MCF 10A (cell line): ENCODE data around the gene FHL1. TPM values are rescaled to one million over a fixed set of nuclear protein-coding genes. Genes with fewer than 3 reads are reported as not detected.
"Not testable (repeated sequence)": the region's sequence is repeated elsewhere in the genome, so short reads cannot be mapped to it uniquely, and the experiment has no call there.

Experiments used
- BruUV-seq: library from RNA; stranded (reverse); fragments of 400-500 nt; replicated peaks from 2 replicates; lab custom pipeline; 2021; lab: Mats Ljungman, UMichigan
- CTCF ChIA-PET: fragments of 300-600 bp; sonication (Branson Sonifier 250); formaldehyde crosslinking; extraction: SDS; loops from one replicate; lab custom pipeline; 2021; ENCODE audit warnings: antibody characterized with exemption, inconsistent platforms; lab: Yijun Ruan, JAX
- POLR2A ChIA-PET: fragments of 300-600, 350-650 bp; sonication (Branson Sonifier 250); formaldehyde crosslinking; extraction: SDS; loops from one replicate; lab custom pipeline; 2020; ENCODE audit warnings: antibody characterized with exemption, inconsistent platforms; lab: Yijun Ruan, JAX
- DNase-seq: peaks from one replicate; pipeline ENCODE4 v3.0.0-alpha.2; 2018; ENCODE audit not compliant: unreplicated experiment
- H3K27ac Mint-ChIP-seq: one replicate; pipeline ENCODE4 v1.8.0; 2022; ENCODE audit warnings: mild to moderate bottlenecking, low read depth, mixed read lengths; ENCODE audit not compliant: unreplicated experiment
- H3K27me3 Mint-ChIP-seq: one replicate; pipeline ENCODE4 v1.8.0; 2022; ENCODE audit warnings: mixed read lengths; ENCODE audit not compliant: insufficient read depth, unreplicated experiment
- H3K36me3 Mint-ChIP-seq: one replicate; pipeline ENCODE4 v1.8.0; 2022; ENCODE audit warnings: mild to moderate bottlenecking, moderate library complexity, mixed read lengths; ENCODE audit not compliant: insufficient read depth, unreplicated experiment
- H3K4me1 Mint-ChIP-seq: one replicate; pipeline ENCODE4 v1.8.0; 2022; ENCODE audit warnings: mixed read lengths; ENCODE audit not compliant: insufficient read depth, unreplicated experiment
- H3K4me3 Mint-ChIP-seq: one replicate; pipeline ENCODE4 v1.8.0; 2022; ENCODE audit warnings: mild to moderate bottlenecking, moderate library complexity, mixed read lengths; ENCODE audit not compliant: unreplicated experiment
- H3K9me3 Mint-ChIP-seq: one replicate; pipeline ENCODE4 v1.8.0; 2022; ENCODE audit warnings: mixed read lengths; ENCODE audit not compliant: unreplicated experiment
- intact Hi-C: fragments of 100-400 bp; cut with micrococcal nuclease; formaldehyde crosslinking; loops from 2 replicates; pipeline ENCODE4 v1.14.1; 2022
- total RNA-seq: library from RNA; stranded (reverse); gene quantifications from 2 replicates; pipeline ENCODE4 v1.2.3, GENCODE V29; 2022
- TF ChIP-seq, protein P1 (sequence below): fragments of 200-600 bp; IDR thresholded peaks from one replicate; pipeline ENCODE4 v1.8.0; 2022; ENCODE audit warnings: antibody characterized with exemption, mild to moderate bottlenecking; ENCODE audit not compliant: unreplicated experiment

The FHL1 gene
- total RNA-seq, 1 experiment from 2014 or later, result 16.6 TPM

DNA sequence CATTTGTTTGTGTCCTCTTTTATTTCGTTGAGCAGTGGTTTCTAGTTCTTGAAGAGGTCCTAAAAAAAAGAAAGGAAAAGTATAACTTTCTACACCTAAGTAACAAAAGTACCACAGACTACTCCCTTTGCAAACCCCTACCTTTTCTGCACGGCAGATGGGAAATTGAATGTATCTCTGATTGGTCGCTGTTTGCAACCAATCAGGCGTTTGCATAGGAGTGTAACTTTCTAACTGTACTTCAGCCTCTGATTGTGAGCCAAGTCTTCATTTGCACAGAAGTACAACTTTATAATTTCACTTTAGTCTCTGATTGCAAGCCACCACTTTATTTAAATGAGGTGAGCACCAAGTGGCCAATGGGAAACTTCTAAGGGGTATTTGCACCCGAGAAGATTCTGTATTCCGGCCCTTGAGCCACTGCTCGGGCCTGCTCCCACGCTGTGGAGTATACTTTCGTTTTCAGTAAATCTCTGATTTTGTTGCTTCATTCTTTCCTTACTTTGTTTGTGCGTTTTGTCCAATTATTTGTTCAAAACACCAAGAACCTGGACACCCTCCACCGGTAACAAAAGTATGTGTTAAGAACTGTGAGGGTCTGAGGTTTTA lies 40.3 kb upstream of the FHL1 start:
- BruUV-seq, result no TSS peak
- H3K4me3 Mint-ChIP-seq, result no peak overlapping the region
- intact Hi-C loops, result no loop called here
- no peaks in the 10 kb centered on the region for H3K9me3 Mint-ChIP-seq
- POLR2A ChIA-PET, result interaction anchor here (1.2 kb wide), 1 partner anchor 13 kb away, joined by 3 read pairs; no protein-coding TSS in a partner anchor
- TF ChIP-seq, protein P1, sequence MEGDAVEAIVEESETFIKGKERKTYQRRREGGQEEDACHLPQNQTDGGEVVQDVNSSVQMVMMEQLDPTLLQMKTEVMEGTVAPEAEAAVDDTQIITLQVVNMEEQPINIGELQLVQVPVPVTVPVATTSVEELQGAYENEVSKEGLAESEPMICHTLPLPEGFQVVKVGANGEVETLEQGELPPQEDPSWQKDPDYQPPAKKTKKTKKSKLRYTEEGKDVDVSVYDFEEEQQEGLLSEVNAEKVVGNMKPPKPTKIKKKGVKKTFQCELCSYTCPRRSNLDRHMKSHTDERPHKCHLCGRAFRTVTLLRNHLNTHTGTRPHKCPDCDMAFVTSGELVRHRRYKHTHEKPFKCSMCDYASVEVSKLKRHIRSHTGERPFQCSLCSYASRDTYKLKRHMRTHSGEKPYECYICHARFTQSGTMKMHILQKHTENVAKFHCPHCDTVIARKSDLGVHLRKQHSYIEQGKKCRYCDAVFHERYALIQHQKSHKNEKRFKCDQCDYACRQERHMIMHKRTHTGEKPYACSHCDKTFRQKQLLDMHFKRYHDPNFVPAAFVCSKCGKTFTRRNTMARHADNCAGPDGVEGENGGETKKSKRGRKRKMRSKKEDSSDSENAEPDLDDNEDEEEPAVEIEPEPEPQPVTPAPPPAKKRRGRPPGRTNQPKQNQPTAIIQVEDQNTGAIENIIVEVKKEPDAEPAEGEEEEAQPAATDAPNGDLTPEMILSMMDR, result no peak
- H3K4me1 Mint-ChIP-seq, result no peaks in the 10 kb centered on the region
- CTCF ChIA-PET, result interaction anchor here (0.6 kb wide), 1 partner anchor 1326 kb away, joined by 3 read pairs; no protein-coding TSS in a partner anchor
- no peak overlapping the region for H3K27ac Mint-ChIP-seq
- DNase-seq, result no peak
- H3K36me3 Mint-ChIP-seq, result no peaks in the 10 kb centered on the region
- H3K27me3 Mint-ChIP-seq, result peaks cover 26% of the 10 kb centered on the region

DNA sequence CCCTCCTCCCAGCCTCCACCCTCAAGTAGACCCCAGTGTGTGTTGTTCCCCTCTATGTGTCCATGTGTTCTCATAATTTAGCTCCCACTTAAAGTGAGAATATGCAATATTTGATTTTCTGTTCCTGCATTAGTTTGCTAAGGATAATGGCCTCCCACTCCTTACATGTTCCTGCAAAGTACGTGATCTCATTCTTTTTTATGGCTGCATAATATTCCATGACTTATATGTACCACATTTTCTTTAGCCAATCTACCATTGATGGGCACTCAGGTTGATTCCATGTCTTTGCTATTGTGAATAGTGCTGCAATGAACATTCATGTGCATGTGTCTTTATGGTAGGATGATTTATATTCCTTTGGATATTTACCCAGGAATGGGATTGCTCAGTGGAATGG lies 38.4 kb upstream of the FHL1 start:
- H3K27me3 Mint-ChIP-seq, result peaks cover 27% of the 10 kb centered on the region
- DNase-seq, H3K9me3 Mint-ChIP-seq, H3K4me3 Mint-ChIP-seq, intact Hi-C loops, BruUV-seq, H3K4me1 Mint-ChIP-seq, POLR2A ChIA-PET, H3K36me3 Mint-ChIP-seq, CTCF ChIA-PET, H3K27ac Mint-ChIP-seq: not testable (repeated sequence)

DNA sequence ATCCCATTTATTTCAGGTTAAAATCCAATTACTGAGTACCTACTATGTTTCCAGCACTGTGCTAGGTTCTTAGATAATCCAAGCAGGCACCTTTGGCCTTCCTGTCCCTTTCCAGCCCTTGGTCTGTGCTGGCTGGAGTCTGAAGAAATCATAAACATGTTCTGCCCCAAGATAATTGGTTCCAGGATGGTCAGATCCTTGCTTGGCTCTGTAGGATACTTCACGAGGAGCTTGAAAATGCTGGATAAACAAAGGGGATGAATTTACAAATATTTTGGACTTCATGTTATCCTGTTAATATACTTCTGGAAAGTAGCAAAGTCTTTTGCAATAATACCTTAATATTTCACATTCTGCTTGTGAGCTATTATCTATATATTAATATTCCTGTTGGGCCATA lies 35.0 kb upstream of the FHL1 start:
- ChIA-PET POLR2A (no interaction called here), CTCF (interaction anchor here (1.1 kb wide), 1 partner anchor 88 kb away, joined by 3 read pairs; no protein-coding TSS in a partner anchor)
- Mint-ChIP-seq H3K36me3 (no peaks in the 10 kb centered on the region), H3K4me3 (no peak overlapping the region), H3K27ac (no peak overlapping the region), H3K27me3 (peaks cover 17% of the 10 kb centered on the region), H3K4me1 (no peaks in the 10 kb centered on the region), H3K9me3 (no peaks in the 10 kb centered on the region)
- TF ChIP-seq, protein P1, result no peak
- DNase-seq, result no peak
- no TSS peak for BruUV-seq
- intact Hi-C loops, result no loop called here

DNA sequence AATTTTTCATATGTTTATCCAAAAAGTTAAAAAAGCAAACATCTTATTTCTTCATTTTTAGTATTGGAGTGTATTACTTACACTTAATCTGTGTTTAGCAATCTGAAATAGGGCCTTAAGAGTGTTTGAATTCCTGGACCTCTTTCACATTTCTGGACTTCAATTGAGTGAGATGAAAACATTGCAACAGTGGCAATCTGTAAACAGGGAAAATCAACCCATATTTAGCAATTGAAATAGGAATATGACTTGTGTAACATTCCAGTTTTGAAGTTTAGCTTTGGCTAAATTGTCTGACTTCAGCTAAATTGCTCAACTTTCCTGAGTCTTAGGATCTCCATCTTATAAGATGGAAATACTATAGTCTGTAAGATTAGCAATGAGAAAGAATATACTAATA lies 34.6 kb upstream of the FHL1 start:
- no peak overlapping the region for H3K4me3 Mint-ChIP-seq
- H3K27me3 Mint-ChIP-seq, result peaks cover 17% of the 10 kb centered on the region
- no peaks in the 10 kb centered on the region for H3K36me3 Mint-ChIP-seq
- H3K27ac Mint-ChIP-seq, result no peak overlapping the region
- no peaks in the 10 kb centered on the region for H3K4me1 Mint-ChIP-seq
- BruUV-seq, result no TSS peak
- TF ChIP-seq, protein P1, result no peak
- intact Hi-C loops, result no loop called here
- ChIA-PET CTCF (interaction anchor here (0.8 to 1.1 kb wide), 2 partner anchors 75 to 87 kb away, joined by 3 to 4 read pairs; no protein-coding TSS in a partner anchor), POLR2A (no interaction called here)
- no peak for DNase-seq
- H3K9me3 Mint-ChIP-seq, result no peaks in the 10 kb centered on the region
